ENCODE results near the gene GSTM5. TPM values are rescaled to one million over a fixed set of nuclear protein-coding genes. Genes with fewer than 3 reads are reported as not detected.
"Not testable (repeated sequence)": the region's sequence is repeated elsewhere in the genome, so short reads cannot be mapped to it uniquely, and the experiment has no call there.

Gene GSTM5
- total and polyA plus RNA-seq, 2 of the 4 experiments (the other 2 are of a cell fraction) = 0.36 to 1.2 TPM

GRCh38 chr1:109671067-109671466, 41.0 kb upstream of the GSTM5 start:
- in situ Hi-C loops (cut with MboI; ENCODE audit: low sequenced_read_pairs) = no loop called here
- WGBS, 2 experiments (ENCODE audit: extremely low coverage in 2 of 2, insufficient read length in 1 of 2) = no CpG with 5 or more reads among the region's 5 CpGs
- POLR2A ChIA-PET (ENCODE audit: unreplicated experiment) = no interaction called here
- Histone ChIP-seq H4K20me1 (ENCODE audit: insufficient read depth, low read length) (no peaks in the 10 kb centered on the region), H4K8ac (ENCODE audit: low read depth in 2 of 2, low read length in 2 of 2) (no peak overlapping the region), H2BK20ac (ENCODE audit: low read depth, low read length) (no peak overlapping the region), H3K4me1 (ENCODE audit: control insufficient read depth, insufficient read depth, low read length) (peaks cover 3% of the 10 kb centered on the region; the same call in 1 of the 2 replicates), H2BK120ac (ENCODE audit: low read depth, low read length) (no peak overlapping the region), H2AK9ac (replicated peaks; ENCODE audit: low read depth, low read length, poor library complexity) (no peak overlapping the region), H3K9me1 (ENCODE audit: insufficient read depth, low read length) (peaks cover 4% of the 10 kb centered on the region), H3K56ac (ENCODE audit: extremely low read depth, insufficient read depth, low read length) (no peak overlapping the region), H2AFZ (replicated peaks; ENCODE audit: low read length, poor library complexity) (no peak overlapping the region), H2AK5ac (ENCODE audit: low read depth, low read length) (no peak overlapping the region), H2BK5ac (ENCODE audit: low read depth, low read length, poor library complexity, severe bottlenecking) (no peak overlapping the region), H3K79me1 (ENCODE audit: low read depth in 1 of 2, low read length in 2 of 2) (peaks cover 5 to 14% of the 10 kb centered on the region in 2 experiments; a peak in 2 of 4 replicates), H3K9me3 (ENCODE audit: control insufficient read depth, insufficient read depth, low read length) (no peaks in the 10 kb centered on the region), H3K4me2 (ENCODE audit: low read depth, low read length) (no peak overlapping the region), H4K91ac (ENCODE audit: insufficient read depth, low read depth, low read length) (no peak overlapping the region), H3K4me3 (ENCODE audit: insufficient read depth, low read depth, low read length) (no peak overlapping the region), H4K5ac (ENCODE audit: low read depth, low read length) (no peak overlapping the region), H3K23ac (ENCODE audit: low read depth, low read length) (no peak overlapping the region), H3K4ac (ENCODE audit: low read depth, low read length) (no peak overlapping the region), H3K14ac (replicated peaks; ENCODE audit: low read depth, low read length) (no peak overlapping the region), H3K36me3 (ENCODE audit: control insufficient read depth, insufficient read depth, low read length) (peaks cover 11% of the 10 kb centered on the region), H3K18ac (ENCODE audit: low read depth, low read length) (no peak overlapping the region), H2BK15ac (ENCODE audit: low read depth, low read length) (no peak overlapping the region), H3K9ac (ENCODE audit: low read depth, low read length) (no peak overlapping the region), H3K27me3 (ENCODE audit: control insufficient read depth, insufficient read depth, low read length) (no peaks in the 10 kb centered on the region), H3K27ac (ENCODE audit: insufficient read depth, low read length) (no peak overlapping the region)
- no peak for ATAC-seq (ENCODE audit: low read depth)
- dilution Hi-C loops (cut with HindIII; ENCODE audit: low sequenced_read_pairs, unreplicated experiment) = no loop called here
- BruUV-seq (replicated peaks) = no TSS peak
- DNase-seq = peak; percentile 0
- no peak for TF ChIP-seq RFX5 (IDR thresholded peaks at IDR 0.05; ENCODE audit: low read depth, low read length)
- TF ChIP-seq BHLHE40 (IDR thresholded peaks at IDR 0.05; ENCODE audit: low read depth, low read length) = no peak
- CTCF ChIA-PET = no interaction called here
- intact Hi-C loops (cut with micrococcal nuclease) = no loop called here

- H4K91ac ChIP-seq (ENCODE audit: insufficient read depth, low read depth, low read length); H2AK5ac ChIP-seq (ENCODE audit: low read depth, low read length); H2BK5ac ChIP-seq (ENCODE audit: low read depth, low read length, poor library complexity, severe bottlenecking); CTCF ChIA-PET; POLR2A ChIA-PET (ENCODE audit: unreplicated experiment); H3K9me1 ChIP-seq (ENCODE audit: insufficient read depth, low read length); H2BK15ac ChIP-seq (ENCODE audit: low read depth, low read length); dilution Hi-C loops (cut with HindIII; ENCODE audit: low sequenced_read_pairs, unreplicated experiment); H3K4me3 ChIP-seq (ENCODE audit: insufficient read depth, low read depth, low read length); H3K79me1 ChIP-seq (ENCODE audit: low read depth in 1 of 2, low read length in 2 of 2); H3K18ac ChIP-seq (ENCODE audit: low read depth, low read length); H3K9me3 ChIP-seq (ENCODE audit: control insufficient read depth, insufficient read depth, low read length); H3K14ac ChIP-seq (replicated peaks; ENCODE audit: low read depth, low read length); H3K23ac ChIP-seq (ENCODE audit: low read depth, low read length); H3K4ac ChIP-seq (ENCODE audit: low read depth, low read length); BruUV-seq (replicated peaks); H3K4me1 ChIP-seq (ENCODE audit: control insufficient read depth, insufficient read depth, low read length); ATAC-seq (ENCODE audit: low read depth); H2BK120ac ChIP-seq (ENCODE audit: low read depth, low read length); intact Hi-C loops (cut with micrococcal nuclease); H3K56ac ChIP-seq (ENCODE audit: extremely low read depth, insufficient read depth, low read length); H3K9ac ChIP-seq (ENCODE audit: low read depth, low read length); DNase-seq; H3K27me3 ChIP-seq (ENCODE audit: control insufficient read depth, insufficient read depth, low read length); H2AFZ ChIP-seq (replicated peaks; ENCODE audit: low read length, poor library complexity); H4K8ac ChIP-seq (ENCODE audit: low read depth in 2 of 2, low read length in 2 of 2); H3K4me2 ChIP-seq (ENCODE audit: low read depth, low read length); H2BK20ac ChIP-seq (ENCODE audit: low read depth, low read length); H3K27ac ChIP-seq (ENCODE audit: insufficient read depth, low read length); H4K20me1 ChIP-seq (ENCODE audit: insufficient read depth, low read length); H4K5ac ChIP-seq (ENCODE audit: low read depth, low read length); H2AK9ac ChIP-seq (replicated peaks; ENCODE audit: low read depth, low read length, poor library complexity); in situ Hi-C loops (cut with MboI; ENCODE audit: low sequenced_read_pairs): not testable (repeated sequence)
- peaks cover 11% of the 10 kb centered on the region for H3K36me3 ChIP-seq (ENCODE audit: control insufficient read depth, insufficient read depth, low read length)
- WGBS, 2 experiments (ENCODE audit: extremely low coverage in 2 of 2, insufficient read length in 1 of 2) = 100% methylated on average over 1 of the region's 2 CpGs; no CpG with 5 or more reads in 1 of the 2 experiments
Observed at GRCh38 chr1:109673861-109674260, 38.2 kb upstream of the GSTM5 start.
